GM21529 (cell line): Measurements from ENCODE around the gene DIP2C.

Source experiments
- ATAC-seq: cut with Tn5 transposase; IDR thresholded peaks from one replicate; pipeline ENCODE4 v1.9.1; 2021; ENCODE audit not compliant: unreplicated experiment

The DIP2C gene

DNA sequence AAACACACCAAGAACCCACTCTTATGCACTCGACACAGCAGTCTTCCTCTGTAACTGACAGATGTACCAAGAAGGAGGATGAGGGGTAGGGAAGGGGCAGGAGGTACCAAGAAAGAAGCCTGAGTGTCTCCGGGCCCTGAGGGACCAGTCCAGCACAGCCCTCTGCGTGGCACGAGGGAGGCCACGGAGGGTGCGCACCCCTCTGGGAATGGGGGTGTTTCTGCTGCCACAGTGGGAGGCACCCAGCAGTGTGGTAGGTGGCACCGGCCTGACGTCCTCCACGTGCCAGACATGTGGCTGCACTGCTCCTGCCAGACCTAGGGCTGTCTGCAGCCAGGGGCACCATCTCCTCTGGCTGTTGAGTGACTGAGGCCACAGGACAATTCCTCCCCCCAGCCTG is 399.9 kb downstream of the DIP2C start:
- no peak for ATAC-seq

DNA sequence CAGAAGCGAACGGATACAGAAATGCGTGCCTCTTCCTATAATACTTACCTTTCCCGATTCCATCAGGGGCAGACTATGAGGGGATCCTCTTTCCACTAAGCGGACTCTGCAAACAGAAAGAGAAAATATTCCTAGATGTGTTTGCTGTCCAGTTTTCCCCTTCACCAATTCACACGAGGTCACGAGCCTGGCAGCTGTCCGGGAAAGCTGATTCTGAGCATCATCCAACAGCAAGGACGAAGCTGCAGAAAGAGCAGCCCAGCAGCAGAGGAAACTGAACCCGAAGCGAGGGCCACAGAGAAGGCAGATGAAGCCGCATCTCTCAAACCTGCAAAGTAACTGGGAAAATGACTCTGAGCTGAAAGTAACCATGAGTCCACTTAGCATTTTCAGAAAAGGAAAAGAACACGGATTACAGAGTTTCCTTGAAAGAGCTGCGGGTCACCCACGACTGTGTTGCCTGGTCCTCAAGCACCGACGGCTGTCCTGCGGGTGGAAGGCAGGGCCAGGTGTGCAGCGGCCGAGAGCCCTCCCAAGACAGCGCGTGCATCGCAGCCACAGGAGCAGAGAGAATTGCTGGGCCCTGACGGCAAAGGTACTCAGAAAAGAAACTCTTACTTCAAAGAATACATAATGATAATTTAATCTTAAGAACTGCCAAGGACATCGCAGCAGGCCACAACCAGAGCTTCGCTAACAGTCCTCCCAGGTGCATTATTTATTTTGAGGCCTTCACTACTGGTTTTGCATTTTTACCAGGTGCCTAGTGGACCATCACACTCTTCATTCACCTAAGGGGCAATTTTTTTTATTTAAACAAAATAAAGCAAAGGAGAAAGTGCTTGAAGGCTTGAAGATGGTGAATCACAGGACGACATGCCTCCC is 400.9 kb downstream of the DIP2C start:
- ATAC-seq = no peak

DNA sequence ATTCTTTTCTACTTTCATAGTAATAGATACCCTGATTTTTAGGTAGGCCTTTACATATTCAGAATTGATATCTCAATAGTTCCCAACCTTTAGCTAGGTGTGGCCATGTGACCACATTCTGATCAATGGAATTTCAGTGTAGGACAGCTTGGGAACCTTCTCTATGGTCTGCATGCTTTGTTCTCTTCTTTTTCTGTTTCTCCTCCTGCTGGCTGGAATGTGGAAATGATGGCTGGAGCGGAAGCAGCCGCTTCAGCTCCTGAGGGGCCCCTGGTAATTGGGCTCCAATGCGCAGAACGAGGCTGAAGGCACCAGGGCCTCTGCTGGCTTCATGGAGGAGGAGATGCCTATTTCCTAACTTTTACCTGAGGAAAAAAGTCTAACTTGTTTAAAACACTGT is 401.7 kb downstream of the DIP2C start:
- no peak for ATAC-seq

DNA sequence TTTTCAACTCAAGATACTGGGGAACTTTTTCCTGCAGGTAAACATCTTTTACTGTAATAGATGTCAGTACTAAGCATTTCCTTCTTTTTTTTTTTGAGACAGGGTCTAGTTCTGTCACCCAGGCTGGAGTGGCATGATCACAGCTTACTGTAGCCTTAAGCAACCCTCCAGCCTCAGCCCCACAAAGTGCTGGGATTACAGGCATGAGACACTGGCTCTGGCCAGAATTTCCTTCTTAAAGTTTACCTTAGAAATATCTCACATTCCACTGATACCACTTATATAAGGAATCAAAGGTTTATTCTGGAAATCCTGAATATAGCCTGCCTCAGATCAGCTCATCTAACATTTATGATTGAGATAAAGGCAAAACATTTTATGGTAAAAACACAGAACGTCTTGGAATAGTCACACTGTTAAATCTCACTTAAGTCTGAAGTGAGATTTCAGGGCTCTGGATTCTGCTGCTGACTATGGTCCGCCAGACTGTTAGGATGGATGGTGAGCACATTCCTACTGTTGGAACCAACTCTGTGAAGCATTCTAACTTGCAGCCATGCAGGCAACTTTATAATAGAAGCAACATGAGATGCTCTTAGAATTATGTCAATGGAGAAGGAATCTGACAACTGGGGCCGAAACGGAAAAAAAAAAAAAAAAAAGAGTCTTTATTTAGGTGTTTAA is 402.3 kb downstream of the DIP2C start:
- ATAC-seq = no peak

DNA sequence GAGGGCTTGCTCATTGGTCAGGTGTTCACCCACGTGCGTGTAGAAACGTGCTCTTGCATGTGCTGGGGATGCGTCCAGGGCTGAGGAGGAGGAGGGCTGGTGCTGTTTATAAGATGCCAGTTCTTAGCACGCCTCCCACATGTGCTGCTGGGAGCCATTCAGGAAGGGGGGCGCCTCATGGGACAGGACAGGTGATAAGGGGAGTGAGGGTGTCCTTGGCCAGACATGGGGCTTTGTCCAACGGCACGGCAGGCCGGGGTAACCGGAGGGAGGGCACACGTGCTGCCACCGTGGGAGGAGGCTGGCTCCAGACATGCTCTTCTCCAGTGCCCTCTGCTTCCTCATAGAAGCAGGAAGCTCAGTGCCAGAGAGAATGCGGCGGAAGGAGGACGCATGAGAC is 404.3 kb downstream of the DIP2C start:
- ATAC-seq = no peak

DNA sequence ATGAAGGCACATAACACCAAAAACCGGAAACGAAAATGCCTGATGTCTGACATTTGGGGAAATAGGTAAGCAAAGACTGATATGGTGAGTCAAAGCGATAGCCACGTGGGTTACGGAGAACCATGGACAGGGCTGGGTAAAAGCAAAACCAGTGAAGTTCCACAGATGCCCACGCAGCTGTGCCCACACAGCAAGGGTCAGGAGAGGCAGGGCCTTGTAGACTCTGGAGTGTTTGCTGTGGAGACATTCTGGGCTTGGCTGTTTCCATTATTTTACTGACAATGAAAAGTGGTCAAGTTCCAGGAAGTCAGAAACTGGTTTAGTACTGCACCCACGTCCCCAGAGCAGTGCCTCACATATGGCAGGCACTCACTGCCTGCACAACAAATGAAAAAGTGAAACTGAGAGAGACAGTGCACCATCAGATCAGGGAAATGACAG is 405.5 kb downstream of the DIP2C start:
- ATAC-seq = peak; percentile 89

DNA sequence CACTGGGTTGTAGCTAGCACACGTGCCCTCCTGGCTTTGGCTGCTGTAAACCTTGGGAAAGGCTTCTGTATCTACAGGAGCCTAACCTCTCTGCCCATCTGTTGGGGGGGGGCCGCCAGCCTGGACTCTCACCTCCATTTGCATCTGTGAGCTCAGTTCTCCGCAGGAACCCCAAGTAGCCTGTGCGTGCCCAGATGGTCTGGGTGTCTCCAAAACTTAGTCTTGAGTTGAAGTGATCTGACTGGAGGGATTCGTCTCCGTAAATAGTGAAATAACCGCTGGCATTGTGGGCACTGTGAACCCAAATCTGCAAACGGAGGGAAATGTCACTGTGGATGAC is 406.4 kb downstream of the DIP2C start:
- ATAC-seq = no peak

DNA sequence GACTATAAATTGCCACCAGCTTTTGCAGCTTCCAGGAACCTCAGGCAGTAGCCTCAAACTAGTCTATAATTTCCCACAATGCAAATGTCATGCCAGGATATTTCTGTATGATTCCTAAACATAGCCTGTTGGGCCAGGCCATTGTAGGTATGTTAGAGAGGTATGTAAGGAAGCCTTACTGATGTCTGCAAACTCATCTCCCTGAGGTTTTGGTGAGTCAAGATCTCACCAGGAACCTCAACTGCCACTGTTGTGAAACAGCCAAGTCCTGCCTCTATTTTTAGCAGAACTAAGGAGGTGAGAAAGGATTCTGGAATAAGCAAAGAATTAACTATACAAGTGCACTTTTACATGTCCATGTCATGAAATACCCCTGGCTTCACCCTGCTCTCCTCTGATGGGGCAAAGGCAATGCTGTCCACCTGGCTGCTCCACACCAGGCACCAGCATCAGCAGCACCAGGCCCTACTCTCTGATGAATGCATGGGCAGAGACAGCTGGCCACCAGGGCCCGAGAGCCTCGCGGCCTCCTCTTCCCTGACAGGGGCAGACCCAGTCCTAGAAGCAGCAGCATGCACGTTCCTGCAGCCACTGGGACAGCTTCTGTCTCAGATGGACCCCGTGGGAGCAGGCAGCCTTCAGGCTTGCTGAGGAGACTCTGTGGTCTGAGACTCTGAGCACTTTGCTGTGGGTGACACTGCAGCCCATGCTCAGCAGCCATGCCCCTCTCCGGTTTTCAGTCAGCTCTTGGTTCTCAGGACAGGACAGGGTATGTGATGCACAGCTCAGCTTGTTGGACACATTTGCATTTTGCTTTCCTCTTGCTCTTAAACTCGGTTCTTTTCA is 407.0 kb downstream of the DIP2C start:
- ATAC-seq = peak; percentile 31

DNA sequence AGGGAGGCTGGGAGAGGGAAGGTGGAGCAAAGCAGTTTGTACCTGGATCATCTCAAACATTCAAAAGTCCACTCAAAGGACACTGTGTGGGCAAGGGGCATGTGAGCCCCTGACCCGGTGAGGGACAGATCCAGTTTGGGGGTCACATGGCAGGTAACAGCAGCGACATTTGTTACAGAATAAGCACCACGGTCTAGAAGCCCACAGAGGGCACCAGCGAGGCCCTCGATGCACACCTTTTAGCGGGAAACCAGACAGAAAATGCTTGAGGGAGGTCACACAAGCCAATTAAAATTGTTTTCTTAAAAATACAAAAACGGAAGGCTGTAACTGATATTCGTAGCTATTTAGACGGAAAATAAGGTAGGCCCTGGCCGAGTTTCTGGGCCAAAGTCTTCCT is 409.8 kb downstream of the DIP2C start:
- no peak for ATAC-seq

DNA sequence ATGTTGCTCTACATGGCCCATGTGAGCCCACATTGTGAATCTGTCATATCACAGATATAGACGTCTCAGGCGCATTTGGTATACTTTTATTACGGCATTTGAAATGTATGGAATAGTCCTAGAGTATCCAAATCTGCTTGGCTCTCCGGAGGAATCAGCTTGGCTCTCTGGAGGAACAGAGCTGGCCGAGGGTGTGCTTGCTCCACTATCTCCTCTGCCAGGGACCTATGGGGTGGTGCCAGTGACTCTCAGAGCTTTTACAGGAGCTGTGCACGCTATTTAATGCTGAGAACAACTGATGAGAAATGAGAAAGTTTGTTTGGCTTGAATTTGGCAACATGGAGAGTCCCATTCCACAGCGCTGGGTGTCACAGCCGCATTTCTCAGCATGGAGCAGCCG is 410.2 kb downstream of the DIP2C start:
- ATAC-seq = no peak

DNA sequence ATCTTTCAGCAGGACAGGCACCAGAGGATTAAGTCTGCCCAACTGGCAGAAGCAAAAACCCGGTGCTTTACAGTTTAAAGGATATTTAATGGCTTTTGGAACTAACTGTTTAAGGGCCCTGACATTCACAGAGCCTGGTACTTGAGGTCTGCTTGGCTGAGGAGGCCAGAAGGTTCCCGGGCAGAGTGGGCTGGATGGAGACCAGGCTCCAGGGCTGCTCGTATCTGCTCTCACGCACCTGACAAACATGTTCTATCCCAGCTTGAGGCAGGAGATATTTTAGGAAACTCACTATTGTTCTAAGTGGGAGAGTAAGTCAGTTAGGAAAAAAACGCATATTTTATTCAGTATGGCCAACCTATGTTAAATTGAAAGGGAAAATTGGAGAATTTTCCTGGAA is 410.8 kb downstream of the DIP2C start:
- ATAC-seq = no peak

DNA sequence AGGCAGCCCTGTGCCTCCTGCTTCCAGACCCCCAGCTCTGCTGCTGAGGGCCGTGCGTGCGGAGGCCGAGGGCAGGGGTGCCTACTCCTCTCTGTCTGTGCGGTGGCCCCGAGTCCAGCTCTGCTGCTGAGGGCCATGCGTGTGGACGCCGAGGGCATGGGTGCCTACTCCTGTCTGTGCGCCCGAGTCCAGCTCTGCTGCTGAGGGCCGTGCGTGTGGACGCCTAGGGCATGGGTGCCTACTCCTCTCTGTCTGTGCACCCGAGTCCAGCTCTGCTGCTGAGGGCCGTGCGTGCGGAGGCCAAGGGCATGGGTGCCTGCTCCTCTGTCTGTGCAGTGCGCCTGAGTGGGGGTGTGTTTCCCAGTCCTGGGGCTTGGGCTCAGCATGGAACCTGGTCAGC is 411.5 kb downstream of the DIP2C start:
- ATAC-seq = no peak

DNA sequence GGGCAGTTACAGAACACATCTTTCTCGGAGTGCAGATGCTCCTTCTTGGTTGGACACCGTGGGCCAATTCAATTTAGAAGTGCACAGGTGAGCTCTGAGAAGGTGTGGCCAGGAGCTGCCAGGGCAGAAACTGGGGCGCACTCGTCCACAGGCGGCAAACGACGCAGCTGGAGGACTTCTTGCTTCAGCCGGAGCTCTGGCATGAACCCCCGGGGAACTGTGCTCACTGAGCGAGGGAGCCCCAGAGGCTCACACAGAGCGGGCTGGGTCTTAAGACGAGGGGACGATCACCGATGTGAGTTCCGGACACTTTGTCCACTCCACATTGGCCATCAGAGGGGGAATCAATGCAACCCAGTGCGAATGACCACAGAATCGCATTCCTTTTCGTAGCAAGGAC is 413.8 kb downstream of the DIP2C start:
- no peak for ATAC-seq

DNA sequence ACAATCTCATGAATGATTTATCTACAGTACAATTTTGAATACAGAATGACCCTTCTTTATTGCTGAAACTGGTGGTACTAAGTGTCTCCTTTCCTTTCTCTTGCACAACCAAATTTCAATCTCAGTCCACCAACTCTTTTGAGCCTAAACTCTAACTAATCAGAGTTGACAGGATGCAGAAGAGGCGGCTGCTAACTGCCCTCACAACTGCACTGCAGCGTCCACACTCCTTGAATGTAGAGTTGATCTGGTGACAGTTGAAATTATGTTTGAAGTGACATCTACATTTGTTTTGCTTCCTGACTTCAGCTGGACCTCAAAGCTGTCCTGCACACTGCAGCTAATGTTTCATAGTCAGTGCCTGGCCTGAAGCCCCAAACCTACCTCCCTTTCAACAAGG is 414.6 kb downstream of the DIP2C start:
- ATAC-seq = no peak

DNA sequence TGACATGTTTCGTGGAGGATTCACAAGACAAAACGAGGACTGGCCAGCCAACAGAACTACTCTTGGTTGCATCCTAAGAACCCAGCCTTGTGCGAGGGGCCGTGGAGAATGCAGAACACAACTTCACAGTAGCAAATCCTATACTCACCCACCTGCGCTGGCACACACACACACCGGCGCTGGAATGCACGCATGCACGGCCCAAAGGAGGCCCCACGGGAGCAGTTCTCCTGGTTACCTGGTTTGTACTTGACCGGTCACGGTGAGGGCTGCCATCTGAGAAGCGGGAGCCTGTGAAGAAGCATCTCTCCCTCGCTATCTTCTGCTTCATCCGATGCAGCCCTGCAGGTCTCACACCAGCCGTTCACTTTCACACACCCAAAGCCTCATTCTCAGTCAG is 416.4 kb downstream of the DIP2C start:
- no peak for ATAC-seq

DNA sequence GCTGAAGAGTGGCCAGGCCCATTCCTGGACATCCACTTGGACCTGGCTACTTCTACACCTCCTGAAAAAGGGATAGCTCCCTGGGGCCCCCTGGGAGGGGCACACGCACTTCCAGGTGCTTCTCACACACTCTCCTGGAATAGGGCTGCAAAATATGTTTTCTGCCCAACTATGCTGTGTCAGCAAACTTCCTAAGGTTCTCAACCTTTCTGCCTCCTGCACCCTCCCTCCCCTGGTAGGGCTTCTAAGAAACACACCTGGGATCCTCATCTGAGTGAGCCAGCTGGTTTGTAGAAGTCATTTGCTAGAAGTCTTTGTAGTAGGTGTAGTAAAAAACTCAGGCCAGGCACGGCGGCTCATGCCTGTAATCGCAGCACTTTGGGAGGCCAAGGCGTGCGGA is 417.7 kb downstream of the DIP2C start:
- no peak for ATAC-seq

DNA sequence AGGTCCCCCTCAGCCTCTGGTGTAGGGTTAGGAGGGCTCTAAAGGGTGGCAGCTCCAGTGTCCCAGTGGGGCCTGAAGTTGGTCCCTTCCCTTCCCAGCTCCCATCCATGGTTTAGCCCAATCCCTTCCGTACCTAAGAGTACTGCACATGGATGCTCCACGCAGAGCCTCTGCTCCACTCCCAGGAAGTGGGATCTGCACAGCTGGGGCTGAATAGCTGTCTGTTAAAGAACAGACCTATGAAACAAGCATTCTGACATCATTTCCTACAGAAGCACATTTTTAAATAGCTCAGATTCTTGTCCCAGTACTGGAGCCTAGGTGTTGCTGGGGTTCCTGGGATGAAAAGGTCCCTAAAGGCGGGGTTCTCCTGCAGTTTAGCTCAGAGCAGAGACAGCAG is 418.3 kb downstream of the DIP2C start:
- ATAC-seq = no peak

DNA sequence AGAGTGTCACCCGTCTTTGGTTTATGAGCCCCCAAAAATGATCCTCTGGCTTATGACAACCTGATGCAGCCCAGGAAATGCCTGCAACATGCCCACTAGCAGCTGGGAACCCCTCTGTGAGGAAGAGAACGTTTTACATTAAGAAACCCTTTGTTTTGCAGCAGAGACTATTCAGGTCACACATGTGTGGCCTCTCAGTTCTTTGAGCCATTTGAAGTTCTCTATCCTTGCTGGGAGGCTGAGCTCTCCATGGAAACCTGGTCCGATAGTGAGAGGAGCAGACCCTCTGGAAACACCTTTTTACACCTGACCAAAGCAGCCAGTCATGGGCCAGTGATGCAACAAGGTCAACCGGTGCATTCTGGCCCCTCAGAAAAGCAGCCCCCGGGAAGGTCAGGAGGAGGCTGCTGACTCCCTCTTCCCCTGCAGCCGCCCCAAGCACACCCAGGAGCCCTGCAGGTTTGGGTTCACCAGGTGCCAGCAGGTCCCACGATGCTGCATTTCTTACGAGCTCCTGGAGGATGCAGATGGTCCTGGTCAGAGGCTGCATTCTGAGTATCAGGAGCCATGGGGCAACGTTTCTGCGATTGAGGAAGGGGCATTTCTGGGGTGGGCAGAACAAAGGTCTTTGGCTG is 419.9 kb downstream of the DIP2C start:
- no peak for ATAC-seq

DNA sequence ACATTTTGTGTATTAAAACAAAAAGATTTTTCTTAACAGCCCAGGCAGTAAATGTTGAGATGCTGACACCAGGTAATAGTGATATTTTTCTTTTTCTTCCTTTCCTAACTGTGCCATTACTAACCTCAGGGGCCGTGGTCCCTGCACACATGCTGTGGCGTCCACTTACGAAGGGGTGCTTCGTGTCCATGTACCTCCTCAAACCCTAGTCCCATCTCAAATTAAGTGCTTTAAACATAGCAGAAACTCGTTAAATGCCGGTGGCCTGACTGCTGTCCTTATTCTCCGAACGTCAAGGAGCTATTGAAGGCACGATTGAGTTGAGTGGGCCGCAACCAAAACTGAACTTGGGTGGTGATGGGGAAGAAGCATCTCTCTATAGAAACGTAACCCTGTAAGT is 421.8 kb downstream of the DIP2C start:
- ATAC-seq = no peak

DNA sequence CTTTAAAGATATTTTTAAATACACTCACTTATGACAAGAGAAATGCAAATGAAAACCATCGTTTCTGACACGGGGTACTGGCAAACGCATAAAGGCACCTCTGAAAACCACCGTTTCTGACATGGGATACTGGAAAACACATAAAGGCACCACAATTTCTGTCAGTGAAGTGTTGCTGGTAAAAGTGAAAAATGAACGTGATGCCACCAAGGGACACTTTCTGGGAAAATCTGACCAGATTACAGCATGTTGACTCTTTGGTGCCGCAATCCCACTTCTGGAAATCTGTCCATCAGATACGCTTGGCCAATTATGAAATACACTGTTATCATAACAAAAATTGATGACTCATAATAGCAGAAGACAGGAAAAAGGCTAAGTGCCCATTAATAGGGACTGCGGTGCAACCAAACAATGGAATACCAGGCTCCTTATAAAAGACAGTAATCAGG is 422.5 kb downstream of the DIP2C start:
- peak; percentile 60 for ATAC-seq
